K562 (cell line): ENCODE measurements around the gene DDX46. TPM values are rescaled to one million over a fixed set of nuclear protein-coding genes. Genes with fewer than 3 reads are reported as not detected.
A peak's percentile ranks its signal among the peaks of the same experiment; 100 is the strongest.

Source experiments
- ETS1 ChIP-seq: conservative IDR thresholded peaks from 2 replicates; pipeline ENCODE4 v1.6.1; 2011; ENCODE audit warnings: low read depth, mild to moderate bottlenecking, low read length; ENCODE audit not compliant: control insufficient read depth
- FOXP1 ChIP-seq: sonication (generic); formaldehyde crosslinking; IDR thresholded peaks from 2 replicates; pipeline ENCODE4 v1.8.0; 2022; ENCODE audit warnings: mild to moderate bottlenecking, missing genetic modification reagents
- MNT ChIP-seq, 2 experiments: fragments of 450-650 bp; conservative IDR thresholded peaks; 2 replicates each; pipeline ENCODE4 v1.6.1; 2017; ENCODE audit warnings: mild to moderate bottlenecking in 2 of 2, moderate library complexity in 2 of 2
- SMAD4 ChIP-seq: fragments of 250-450 bp; sonication (Bioruptor Pico); conservative IDR thresholded peaks from 2 replicates; pipeline ENCODE4 v1.8.0; 2021; ENCODE audit warnings: inconsistent platforms, mild to moderate bottlenecking, moderate library complexity
- ZBTB33 ChIP-seq: sonication (generic); formaldehyde crosslinking; IDR thresholded peaks from 2 replicates; pipeline ENCODE4 v1.8.1; 2023; ENCODE audit warnings: mild to moderate bottlenecking, missing genetic modification reagents
- polyA plus RNA-seq, 8 experiments: library from polyadenylated mRNA; depleted of rRNA in 4 of 8; stranded (reverse) in 5 of 8; unstranded in 3 of 8; fragments of >200 nt; fragmentation: Nextera tagmentation in 2 of 8; fragmentation: Illumina TruSeq in 1 of 8; extraction: Ambion mirVana in 2 of 8; extraction: Trizol in 1 of 8; gene quantifications; 2 replicates each; pipeline versions ENCODE4 v1.2.1 to v1.2.3, GENCODE V29; 2011 to 2014; ENCODE audit warnings: inconsistent platforms in 1 of 8, missing spikeins in 1 of 8
- total RNA-seq, 7 experiments: library from RNA; depleted of rRNA in 6 of 7; stranded (reverse); fragments of >200 nt in 6 of 7; fragmentation: Illumina TruSeq in 2 of 7; extraction: Trizol in 2 of 7; gene quantifications; 2 replicates each; pipeline versions ENCODE4 v1.2.1 to v1.2.3, GENCODE V29; 2011 to 2021; ENCODE audit warnings: low replicate concordance in 1 of 7

Gene DDX46
- total and polyA plus RNA-seq, 9 of the 15 experiments (the other 6 are each of a cell fraction or from before 2014, with no cell fraction given), result 26.2 to 99.0 (median 76.4) TPM

DNA sequence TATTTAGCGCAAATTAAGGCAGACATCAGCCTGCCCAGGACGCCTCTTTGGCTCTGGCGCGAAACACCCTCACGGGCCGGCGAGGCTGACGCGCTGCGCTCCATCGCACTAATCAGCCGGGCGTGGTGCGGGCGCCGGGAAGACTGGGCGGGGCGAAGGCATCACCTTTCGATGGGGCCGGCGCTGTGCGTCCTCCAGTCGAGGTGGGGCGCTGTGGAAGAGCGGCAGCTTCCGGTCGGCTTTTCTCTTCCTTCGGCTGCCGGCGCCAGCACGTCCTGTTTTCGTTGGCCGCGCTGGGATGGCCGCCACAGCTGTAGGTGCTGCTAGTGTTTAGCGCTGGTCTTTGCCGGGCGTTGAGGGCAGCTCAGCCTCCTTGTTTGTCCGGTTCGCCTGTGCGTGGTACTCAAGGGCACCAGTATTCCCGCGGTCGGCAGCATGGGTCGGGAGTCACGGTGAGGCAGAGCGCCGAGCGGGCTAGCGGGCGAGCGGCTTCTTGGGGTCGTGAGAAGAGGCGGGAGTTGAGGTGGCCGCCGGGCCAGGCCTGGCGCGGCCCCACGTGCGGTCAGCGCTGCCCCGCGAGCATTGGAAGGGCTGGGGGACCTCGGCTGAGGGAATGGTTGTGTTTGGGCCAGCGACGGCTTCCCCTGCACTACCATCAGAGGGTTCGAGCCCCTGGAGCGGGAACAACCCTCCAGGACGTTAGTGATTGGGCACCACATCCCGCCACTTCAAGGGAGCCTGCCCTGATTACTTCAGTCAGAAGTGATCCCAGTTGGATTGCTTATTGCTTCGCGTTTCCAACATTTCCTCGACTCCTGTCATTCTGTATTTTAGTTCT is at the start of gene DDX46 (continued):
- peak; percentile 88 to 95 for TF ChIP-seq MNT (conservative IDR thresholded peaks at IDR 0.05)
- TF ChIP-seq SMAD4 (CRISPR knock-in tag), result peak; percentile 70
- TF ChIP-seq ZBTB33 (CRISPR knock-in tag), result peak; percentile 76; the same call in 1 of the 2 replicates
- TF ChIP-seq FOXP1, result peak; percentile 85
- TF ChIP-seq ETS1, result peak; percentile 41; the same call in 1 of the 2 replicates
- TF ChIP-seq, all 486 proteins: peak for 170
